HG02970 (cell line): ENCODE results near the gene PEX12.
"Not testable (repeated sequence)": the region's sequence is repeated elsewhere in the genome, so short reads cannot be mapped to it uniquely, and the experiment has no call there.

Experiments used
- ATAC-seq: cut with Tn5 transposase; IDR thresholded peaks from one replicate; pipeline ENCODE4 v1.9.1; 2021; ENCODE audit warnings: mild to moderate bottlenecking, moderate library complexity, moderate number of reproducible peaks; ENCODE audit not compliant: unreplicated experiment, low FRiP score

The PEX12 gene

GRCh38 chr17:35584061-35584460, 5.7 kb upstream of the PEX12 start:
- ATAC-seq = no peak

- no peak for ATAC-seq
Measured at GRCh38 chr17:35578929-35579432, 610 bp upstream of the PEX12 start.

- no peak for ATAC-seq
Measured at GRCh38 chr17:35577830-35578196, 558 bp downstream of the PEX12 start.

GRCh38 chr17:35575759-35576158, 2.6 kb downstream of the PEX12 start:
- no peak for ATAC-seq

GRCh38 chr17:35569405-35569804, 9.0 kb downstream of the PEX12 start:
- no peak for ATAC-seq

GRCh38 chr17:35568561-35568960, 9.8 kb downstream of the PEX12 start:
- no peak for ATAC-seq

GRCh38 chr17:35566968-35567367, 11.4 kb downstream of the PEX12 start:
- ATAC-seq = no peak

GRCh38 chr17:35563181-35563580, 15.2 kb downstream of the PEX12 start:
- ATAC-seq = not testable (repeated sequence)

- ATAC-seq = no peak
Measured at GRCh38 chr17:35560703-35561102, 17.7 kb downstream of the PEX12 start, which contains the start of gene SLFN14. SLFN14 (minus strand) TSS chr17:35560819; CDS start chr17:35558062, 2,757 bp downstream.

- no peak for ATAC-seq
Measured at GRCh38 chr17:35559495-35560210, 18.7 kb downstream of the PEX12 start.

GRCh38 chr17:35557353-35557752, 21.0 kb downstream of the PEX12 start:
- no peak for ATAC-seq

GRCh38 chr17:35555691-35556090, 22.7 kb downstream of the PEX12 start:
- no peak for ATAC-seq

- no peak for ATAC-seq
Measured at GRCh38 chr17:35554668-35555067, 23.7 kb downstream of the PEX12 start.

- no peak for ATAC-seq
Measured at GRCh38 chr17:35553310-35553709, 25.1 kb downstream of the PEX12 start.

- ATAC-seq = no peak
Measured at GRCh38 chr17:35548978-35549377, 29.4 kb downstream of the PEX12 start.

GRCh38 chr17:35548208-35548810, 30.1 kb downstream of the PEX12 start:
- ATAC-seq = no peak

- no peak for ATAC-seq
Measured at GRCh38 chr17:35546487-35546886, 31.9 kb downstream of the PEX12 start.

- no peak for ATAC-seq
Measured at GRCh38 chr17:35545150-35545549, 33.2 kb downstream of the PEX12 start.

- no peak for ATAC-seq
Measured at GRCh38 chr17:35543856-35544255, 34.5 kb downstream of the PEX12 start.

- no peak for ATAC-seq
Measured at GRCh38 chr17:35542990-35543389, 35.4 kb downstream of the PEX12 start.

- ATAC-seq = no peak
Measured at GRCh38 chr17:35541434-35541833, 36.9 kb downstream of the PEX12 start.
